HEK293T (cell line): Measurements from ENCODE around the gene SLC43A3.

Experiments
- CTCF ChIA-PET: fragments of 350-600 bp; formaldehyde crosslinking; extraction: SDS; loops from one replicate; lab custom pipeline; 2021; ENCODE audit warnings: antibody characterized with exemption, inconsistent platforms; lab: Yijun Ruan, JAX
- POLR2A ChIA-PET: fragments of 350-600 bp; formaldehyde crosslinking; extraction: SDS; loops from one replicate; lab custom pipeline; 2020; ENCODE audit warnings: antibody characterized with exemption, inconsistent platforms; lab: Yijun Ruan, JAX
- DNase-seq: peaks from one replicate; pipeline ENCODE4 v3.0.0; 2012; ENCODE audit warnings: mixed read lengths; ENCODE audit errors: extremely low spot score
- ARNT ChIP-seq: fragments of 450-650 bp; IDR thresholded peaks from 2 replicates; pipeline ENCODE4 v1.6.1; 2017; ENCODE audit warnings: mild to moderate bottlenecking
- BHLHE40 ChIP-seq: fragments of 450-650 bp; IDR thresholded peaks from 2 replicates; pipeline ENCODE4 v1.6.1; 2016; ENCODE audit warnings: mild to moderate bottlenecking, moderate library complexity, borderline replicate concordance
- CTBP1 ChIP-seq: fragments of 450-650 bp; IDR thresholded peaks from 2 replicates; pipeline ENCODE4 v1.6.1; 2016; ENCODE audit warnings: borderline replicate concordance
- ELF4 ChIP-seq: fragments of 450-650 bp; IDR thresholded peaks from 2 replicates; pipeline ENCODE4 v1.6.1; 2017; ENCODE audit warnings: antibody characterized with exemption
- FOXA1 ChIP-seq: fragments of 450-650 bp; IDR thresholded peaks from 2 replicates; pipeline ENCODE4 v1.6.1; 2016; ENCODE audit warnings: mild to moderate bottlenecking
- FOXK2 ChIP-seq: fragments of 450-650 bp; IDR thresholded peaks from 2 replicates; pipeline ENCODE4 v1.6.1; 2016; ENCODE audit warnings: mild to moderate bottlenecking
- FOXM1 ChIP-seq: fragments of 450-650 bp; IDR thresholded peaks from 2 replicates; pipeline ENCODE4 v1.6.1; 2017; ENCODE audit warnings: mild to moderate bottlenecking, borderline replicate concordance
- HDGF ChIP-seq: fragments of 450-650 bp; IDR thresholded peaks from 2 replicates; pipeline ENCODE4 v1.6.1; 2017; ENCODE audit warnings: antibody characterized with exemption, borderline replicate concordance
- L3MBTL2 ChIP-seq: fragments of 450-650 bp; conservative IDR thresholded peaks from 2 replicates; pipeline ENCODE4 v1.6.1; 2016; ENCODE audit warnings: mild to moderate bottlenecking
- LEF1 ChIP-seq: fragments of 450-650 bp; IDR thresholded peaks from 2 replicates; pipeline ENCODE4 v1.6.1; 2017; ENCODE audit warnings: mild to moderate bottlenecking, borderline replicate concordance
- NFRKB ChIP-seq: fragments of 450-650 bp; IDR thresholded peaks from 2 replicates; pipeline ENCODE4 v1.6.1; 2016; ENCODE audit warnings: mild to moderate bottlenecking, moderate library complexity
- PKNOX1 ChIP-seq: fragments of 450-650 bp; IDR thresholded peaks from 2 replicates; pipeline ENCODE4 v1.6.1; 2016
- SP1 ChIP-seq: fragments of 450-650 bp; IDR thresholded peaks from 2 replicates; pipeline ENCODE4 v1.6.1; 2017
- SUZ12 ChIP-seq: fragments of 450-650 bp; IDR thresholded peaks from 2 replicates; pipeline ENCODE4 v1.6.1; 2016; ENCODE audit warnings: mild to moderate bottlenecking
- TARDBP ChIP-seq: fragments of 450-650 bp; IDR thresholded peaks from 2 replicates; pipeline ENCODE4 v1.6.1; 2016
- ZNF384 ChIP-seq: fragments of 450-650 bp; IDR thresholded peaks from 2 replicates; pipeline ENCODE4 v1.6.1; 2016

The SLC43A3 gene

GRCh38 chr11:57464539-57465181, 37.7 kb upstream of the SLC43A3 start:
- no peak for DNase-seq
- ChIA-PET CTCF (interaction anchor here (1.7 kb wide), 1 partner anchor 19 kb away, joined by 5 read pairs; no protein-coding TSS in a partner anchor), POLR2A (interaction anchor here (1.7 kb wide), 1 partner anchor 9 kb away, joined by 4 read pairs; no protein-coding TSS in a partner anchor)
- no peak for TF ChIP-seq ARNT
- no peak for TF ChIP-seq BHLHE40
- TF ChIP-seq SUZ12: no peak
- TF ChIP-seq PKNOX1: no peak
- TF ChIP-seq ELF4: no peak
- no peak for TF ChIP-seq NFRKB
- TF ChIP-seq FOXK2: no peak
- no peak for TF ChIP-seq FOXM1
- no peak for TF ChIP-seq L3MBTL2
- TF ChIP-seq SP1: no peak
- TF ChIP-seq LEF1: no peak
- no peak for TF ChIP-seq TARDBP
- no peak for TF ChIP-seq FOXA1
- no peak for TF ChIP-seq ZNF384
- TF ChIP-seq HDGF: no peak
- TF ChIP-seq CTBP1: no peak

GRCh38 chr11:57463671-57464538, 37.0 kb upstream of the SLC43A3 start:
- POLR2A ChIA-PET: interaction anchor here (1.7 kb wide), 1 partner anchor 9 kb away, joined by 4 read pairs; no protein-coding TSS in a partner anchor
- TF ChIP-seq CTBP1: no peak
- TF ChIP-seq FOXM1: no peak
- no peak for TF ChIP-seq LEF1
- TF ChIP-seq ELF4: no peak
- no peak for TF ChIP-seq SUZ12
- CTCF ChIA-PET: interaction anchor here (0.7 kb wide), 1 partner anchor 63 kb away, joined by 3 read pairs; no protein-coding TSS in a partner anchor
- DNase-seq: no peak

GRCh38 chr11:57462597-57462996, 35.7 kb upstream of the SLC43A3 start:
- TF ChIP-seq PKNOX1: no peak
- TF ChIP-seq SUZ12: no peak
- TF ChIP-seq ARNT: no peak
- no peak for TF ChIP-seq L3MBTL2
- no peak for TF ChIP-seq FOXM1
- TF ChIP-seq HDGF: no peak
- TF ChIP-seq CTBP1: no peak
- no peak for TF ChIP-seq ZNF384
- TF ChIP-seq NFRKB: no peak
- no peak for TF ChIP-seq SP1
- no peak for TF ChIP-seq FOXA1
- TF ChIP-seq LEF1: no peak
- TF ChIP-seq ELF4: no peak
- no peak for TF ChIP-seq FOXK2
- TF ChIP-seq TARDBP: no peak
- no peak for TF ChIP-seq BHLHE40
- no peak for DNase-seq
- CTCF ChIA-PET: interaction anchor here (0.6 to 0.9 kb wide), 2 partner anchors 10 to 106 kb away, joined by 3 read pairs; no protein-coding TSS in a partner anchor
- POLR2A ChIA-PET: no interaction called here

- POLR2A ChIA-PET: no interaction called here
Measured at GRCh38 chr11:57461841-57462489, 35.0 kb upstream of the SLC43A3 start.

More at GRCh38 chr11:57461841-57462489, 35.0 kb upstream of the SLC43A3 start:
- DNase-seq: no peak
- CTCF ChIA-PET: no interaction called here
- TF ChIP-seq SP1: no peak
- no peak for TF ChIP-seq HDGF
- no peak for TF ChIP-seq BHLHE40
- TF ChIP-seq FOXA1: no peak
- no peak for TF ChIP-seq FOXK2
- TF ChIP-seq PKNOX1: no peak
- no peak for TF ChIP-seq L3MBTL2
- TF ChIP-seq TARDBP: no peak
- no peak for TF ChIP-seq NFRKB
- TF ChIP-seq ZNF384: no peak
- TF ChIP-seq ARNT: no peak
- TF ChIP-seq SUZ12: no peak
- TF ChIP-seq ELF4: no peak
- no peak for TF ChIP-seq LEF1
- TF ChIP-seq FOXM1: no peak
